GM19351 (cell line): ENCODE data around the gene ZMYND11.
"Not testable (repeated sequence)": the region's sequence is repeated elsewhere in the genome, so short reads cannot be mapped to it uniquely, and the experiment has no call there.

Source experiments
- ATAC-seq: cut with Tn5 transposase; IDR thresholded peaks from one replicate; pipeline ENCODE4 v1.9.1; 2021; ENCODE audit warnings: mild to moderate bottlenecking, moderate library complexity; ENCODE audit not compliant: unreplicated experiment

The ZMYND11 gene

GRCh38 chr10:132946-133898 is 2.0 kb upstream of the ZMYND11 start:
- ATAC-seq, result no peak

- peak; percentile 44 for ATAC-seq
These were observed 766 bp upstream of the ZMYND11 start for GRCh38 chr10:134247-135131.

- peak; percentile 28 for ATAC-seq
These were observed 578 bp downstream of the ZMYND11 start for GRCh38 chr10:135601-136464.

- no peak for ATAC-seq
These were observed 1.2 kb downstream of the ZMYND11 start for GRCh38 chr10:136465-136762.

- peak; percentile 25 for ATAC-seq
These were observed 1.8 kb downstream of the ZMYND11 start for GRCh38 chr10:137031-137430.

- no peak for ATAC-seq
These were observed 2.4 kb downstream of the ZMYND11 start for GRCh38 chr10:137606-138005.

GRCh38 chr10:142371-142770 is 7.1 kb downstream of the ZMYND11 start:
- no peak for ATAC-seq

GRCh38 chr10:152915-153314 is 17.7 kb downstream of the ZMYND11 start:
- ATAC-seq, result no peak

- no peak for ATAC-seq
These were observed 19.1 kb downstream of the ZMYND11 start for GRCh38 chr10:154348-154747.

- ATAC-seq, result no peak
These were observed 32.1 kb downstream of the ZMYND11 start for GRCh38 chr10:167383-167782.

- no peak for ATAC-seq
These were observed 38.5 kb downstream of the ZMYND11 start for GRCh38 chr10:173741-174140.

GRCh38 chr10:176677-177076 is 41.4 kb downstream of the ZMYND11 start:
- ATAC-seq, result no peak

- no peak for ATAC-seq
These were observed 43.0 kb downstream of the ZMYND11 start for GRCh38 chr10:178208-178607.

GRCh38 chr10:178723-179122 is 43.5 kb downstream of the ZMYND11 start:
- no peak for ATAC-seq

GRCh38 chr10:182441-183201 is 47.4 kb downstream of the ZMYND11 start:
- peak; percentile 51 for ATAC-seq

GRCh38 chr10:184174-184573 is 48.9 kb downstream of the ZMYND11 start:
- no peak for ATAC-seq

- no peak for ATAC-seq
These were observed 49.7 kb downstream of the ZMYND11 start for GRCh38 chr10:184911-185310.

GRCh38 chr10:185571-185970 is 50.3 kb downstream of the ZMYND11 start:
- ATAC-seq, result not testable (repeated sequence)

- no peak for ATAC-seq
These were observed 51.7 kb downstream of the ZMYND11 start for GRCh38 chr10:186911-187310.

- no peak for ATAC-seq
These were observed 53.3 kb downstream of the ZMYND11 start for GRCh38 chr10:188546-188945.
